CD1c-positive myeloid dendritic cell (primary cell): Measurements from ENCODE around the gene SPRN.
"Not testable (repeated sequence)": the region's sequence is repeated elsewhere in the genome, so short reads cannot be mapped to it uniquely, and the experiment has no call there.

Source experiments
- DNase-seq: peaks from one replicate; pipeline ENCODE4 v3.0.0-alpha.2; 2016; ENCODE audit errors: extremely low spot score

SPRN gene, protein sequence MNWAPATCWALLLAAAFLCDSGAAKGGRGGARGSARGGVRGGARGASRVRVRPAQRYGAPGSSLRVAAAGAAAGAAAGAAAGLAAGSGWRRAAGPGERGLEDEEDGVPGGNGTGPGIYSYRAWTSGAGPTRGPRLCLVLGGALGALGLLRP

DNA sequence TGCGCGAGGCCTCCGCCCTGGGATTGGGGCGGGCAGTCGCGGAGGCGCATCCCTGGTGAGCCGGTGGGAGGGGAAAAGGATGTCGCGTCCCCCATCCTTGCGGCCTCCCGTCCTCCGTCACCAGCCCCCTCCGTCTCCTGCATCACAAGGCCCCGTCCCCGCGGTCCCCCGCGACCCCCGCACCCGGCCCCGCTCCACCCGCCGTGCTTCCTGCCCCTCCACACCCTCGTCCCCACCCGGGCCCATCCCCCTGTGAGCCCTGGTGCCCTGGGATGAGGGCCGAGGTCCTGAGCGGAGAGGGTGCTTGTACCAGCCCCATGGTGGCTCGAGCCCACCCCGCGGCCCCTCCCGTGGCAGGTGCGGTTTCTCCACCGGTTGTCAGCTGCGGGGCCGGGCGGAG lies at the start of gene SPRN:
SPRN (minus strand) TSS at position 25 of the 400 bp plus-strand sequence. CDS start 944 bp downstream, outside the sequence.
- DNase-seq, result not testable (repeated sequence)

DNA sequence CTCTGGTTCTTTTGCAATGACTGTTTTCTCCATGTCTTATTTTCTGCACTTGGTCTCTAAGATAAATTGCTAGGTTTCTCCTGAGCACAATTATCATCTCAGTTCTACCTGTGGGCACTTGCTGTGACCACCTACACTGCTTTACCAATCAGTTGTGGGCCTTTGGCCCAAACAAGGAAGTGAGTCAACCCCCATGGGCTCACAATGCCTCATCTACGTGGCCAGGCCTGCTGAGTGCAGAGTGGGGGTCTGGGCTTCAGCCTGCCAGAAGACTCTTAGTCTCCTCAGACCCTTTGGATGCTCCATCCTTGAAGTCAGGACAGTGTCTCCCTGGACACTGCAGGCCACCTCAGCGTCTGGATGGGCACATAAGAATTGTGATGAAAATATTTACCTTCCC lies 49.6 kb upstream of the SPRN start:
- no peak for DNase-seq

DNA sequence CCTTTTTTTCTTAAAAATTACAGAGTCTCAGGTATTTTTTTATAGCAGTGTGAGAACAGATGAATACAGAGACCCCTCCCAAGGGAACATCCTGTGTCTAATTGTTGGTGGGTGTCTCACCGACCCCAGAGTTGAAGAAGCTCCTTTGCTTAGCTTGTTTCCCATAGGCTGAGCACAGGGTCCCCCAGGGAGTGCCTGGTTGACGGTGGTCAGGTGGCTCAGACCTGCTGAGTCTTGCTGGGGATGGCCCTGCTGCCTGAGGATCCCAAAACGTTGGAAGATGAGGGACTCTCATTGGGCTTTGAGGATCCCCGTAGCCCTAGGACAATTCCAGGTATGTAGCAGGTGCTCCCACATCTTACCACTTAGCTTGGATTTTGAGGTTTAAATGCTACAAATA lies 48.8 kb upstream of the SPRN start:
- DNase-seq, result no peak

DNA sequence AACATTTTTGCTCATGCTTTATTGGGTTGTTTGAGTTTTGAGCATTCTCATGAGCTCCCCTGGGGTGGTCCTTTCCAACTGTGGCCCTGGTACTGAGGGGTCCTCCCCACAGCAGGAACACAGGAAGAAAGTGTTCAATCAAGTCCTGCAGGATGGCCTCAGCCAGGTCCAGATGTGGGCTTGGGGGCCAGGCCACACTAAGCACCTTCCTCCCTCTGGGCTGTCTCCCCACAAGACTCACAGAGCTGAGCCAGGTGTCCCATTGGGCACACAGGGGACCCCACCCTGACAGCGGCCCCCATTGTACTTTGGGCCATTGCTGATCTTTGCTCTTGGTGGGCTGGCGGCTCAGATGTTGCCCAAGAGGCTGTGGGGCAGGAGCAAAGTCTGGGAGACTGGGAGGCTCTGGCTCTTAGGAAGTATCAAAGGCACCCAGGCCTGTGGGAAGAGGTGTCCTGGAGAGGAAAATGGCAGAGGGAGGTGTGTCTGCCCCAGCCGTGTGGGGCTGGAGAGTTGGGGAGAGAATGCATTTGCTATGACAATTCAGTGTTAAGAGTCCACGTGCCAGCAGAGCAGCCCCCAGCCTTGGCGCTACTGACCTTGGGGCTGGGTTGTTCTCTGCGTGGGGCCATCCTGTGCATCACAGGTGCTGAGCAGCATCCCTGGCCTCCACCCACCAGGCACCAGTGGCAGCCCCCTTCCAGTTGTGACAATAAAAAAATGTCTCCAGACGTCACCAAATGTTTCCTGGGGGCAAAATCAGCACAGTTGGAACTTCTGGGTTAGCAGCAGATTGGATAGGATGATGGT lies 47.1 kb upstream of the SPRN start:
- no peak for DNase-seq

DNA sequence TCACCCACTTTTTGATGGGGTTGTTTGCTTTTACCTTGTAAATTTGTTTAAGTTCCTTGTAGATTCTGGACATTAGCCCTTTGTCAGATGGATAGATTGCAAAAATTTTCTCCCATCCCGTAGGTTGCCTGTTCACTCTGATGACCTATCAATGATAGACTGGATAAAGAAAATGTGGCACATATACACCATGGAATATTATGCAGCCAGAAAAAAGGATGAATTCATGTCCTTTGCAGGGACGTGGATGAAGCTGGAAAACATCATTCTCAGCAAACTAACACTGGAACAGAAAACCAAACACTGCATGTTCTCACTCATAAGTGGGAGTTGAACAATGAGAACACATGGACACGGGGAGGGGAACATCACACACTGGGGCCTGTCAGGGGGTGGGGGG lies 44.8 kb upstream of the SPRN start:
- DNase-seq, result not testable (repeated sequence)

DNA sequence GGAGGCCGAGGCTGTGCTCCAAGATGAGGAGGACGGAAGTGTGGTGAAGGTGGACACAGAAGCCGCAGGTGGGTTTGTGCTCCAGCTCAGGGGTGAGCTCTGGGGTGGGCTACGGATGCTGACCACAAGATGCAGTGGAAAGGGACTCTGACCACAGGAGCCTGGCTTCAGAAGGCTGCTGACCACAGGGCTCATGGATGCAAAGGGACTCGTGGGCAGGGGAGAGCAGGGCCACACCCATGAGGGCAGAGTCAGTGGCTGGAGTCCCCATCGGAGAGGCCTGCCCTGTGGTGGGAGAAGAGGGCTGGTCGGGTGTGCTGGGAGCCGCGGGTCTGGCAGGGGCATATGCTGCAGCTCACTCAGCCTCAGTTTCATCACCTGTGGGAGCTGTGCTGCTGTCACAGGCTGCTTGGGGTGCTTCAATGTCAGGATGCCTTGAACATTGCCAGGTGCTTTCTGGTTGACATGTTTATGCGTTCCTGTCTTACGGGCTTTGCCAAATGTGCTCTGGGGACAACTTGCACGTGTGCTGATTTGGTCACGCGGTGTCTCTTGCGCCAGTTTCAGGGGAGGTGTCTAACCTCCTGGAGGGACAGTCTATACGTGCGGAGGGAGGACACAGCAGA lies 43.0 kb upstream of the SPRN start:
- no peak for DNase-seq

DNA sequence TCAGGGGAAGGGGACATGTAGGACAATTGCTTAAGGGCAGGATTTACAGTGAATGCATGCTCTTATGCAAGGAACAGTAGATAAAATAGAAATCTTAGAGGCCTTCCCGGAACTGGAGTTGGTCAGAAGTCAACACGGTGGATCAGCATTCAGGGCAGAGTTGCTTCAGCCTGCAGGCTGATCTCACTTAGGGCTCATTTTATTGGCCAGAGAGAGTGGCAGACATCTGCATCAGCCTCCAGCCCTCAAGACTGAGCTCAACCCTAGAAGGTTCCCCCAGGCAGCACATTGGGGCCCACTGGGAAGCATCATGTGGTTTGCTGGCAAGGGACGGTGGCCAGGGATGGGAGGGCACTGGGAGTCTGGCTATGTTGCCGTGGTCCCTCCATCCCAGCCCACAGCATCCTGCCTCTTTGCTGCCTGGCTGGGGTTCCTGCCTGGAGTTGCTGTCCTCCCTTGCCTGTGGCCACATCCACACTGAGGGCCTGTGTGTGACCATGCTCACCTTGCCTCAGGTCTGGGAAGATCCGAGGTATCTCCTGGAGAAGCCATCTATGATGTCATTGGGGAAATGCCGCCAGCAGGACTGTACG lies 42.4 kb upstream of the SPRN start:
- DNase-seq, result no peak

DNA sequence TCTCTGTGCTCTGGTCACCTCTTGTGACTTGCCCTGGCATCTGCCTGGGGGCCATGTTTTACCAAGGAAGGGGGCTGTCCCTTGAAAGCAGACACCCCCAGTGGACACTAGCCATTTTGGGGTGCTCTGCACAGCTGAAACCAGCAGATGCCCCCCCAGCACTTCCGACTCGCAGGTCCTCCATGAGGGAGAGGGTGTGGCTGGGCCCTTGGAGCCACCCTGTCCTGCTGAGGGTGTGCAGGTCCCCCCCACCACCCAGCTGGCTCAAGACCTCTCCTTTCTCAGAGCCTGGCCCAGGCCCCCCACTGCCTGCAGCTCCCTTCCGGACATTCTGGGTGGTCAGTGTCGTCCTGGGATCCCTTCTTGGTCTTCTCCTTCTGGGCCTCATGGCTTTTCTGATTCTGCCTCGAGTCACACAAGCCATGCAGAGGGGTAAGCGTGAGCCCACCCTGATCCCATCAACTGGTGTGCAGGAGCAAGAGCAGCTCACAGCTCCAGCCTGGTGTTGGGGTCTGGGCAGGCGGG lies 41.6 kb upstream of the SPRN start:
- no peak for DNase-seq

DNA sequence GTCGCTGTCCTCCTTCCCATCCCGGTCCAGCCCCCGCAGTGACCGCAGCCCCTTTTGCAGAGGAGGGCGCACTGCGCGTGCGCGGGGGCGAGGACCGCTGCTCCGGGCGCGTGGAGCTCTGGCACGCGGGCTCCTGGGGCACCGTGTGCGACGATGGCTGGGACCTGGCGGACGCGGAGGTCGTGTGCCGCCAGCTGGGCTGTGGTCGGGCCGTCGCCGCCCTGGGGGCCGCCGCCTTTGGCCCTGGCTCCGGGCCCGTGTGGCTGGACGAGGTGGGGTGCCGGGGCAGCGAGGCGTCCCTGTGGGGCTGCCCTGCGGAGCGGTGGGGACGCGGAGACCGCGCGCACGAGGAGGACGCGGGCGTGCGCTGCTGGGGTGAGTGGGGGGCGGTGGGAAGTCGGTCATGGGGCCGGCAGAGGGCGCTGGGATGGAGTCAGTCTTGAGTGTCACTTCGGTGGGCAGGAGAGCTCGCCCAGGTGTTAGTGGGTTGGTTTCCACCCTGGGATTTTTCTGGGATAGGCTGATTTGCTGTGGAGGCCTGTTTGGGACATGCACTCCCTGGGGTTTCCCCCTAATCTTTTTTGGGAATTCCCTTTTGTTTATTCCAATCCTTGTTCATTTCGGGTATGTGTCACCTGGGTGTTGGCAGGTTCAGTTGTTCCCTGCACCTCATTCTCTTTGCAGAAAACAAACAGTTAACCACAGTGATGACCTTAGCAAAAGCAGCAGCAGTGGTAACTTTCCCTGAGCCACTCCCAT lies 40.9 kb upstream of the SPRN start:
- no peak for DNase-seq

DNA sequence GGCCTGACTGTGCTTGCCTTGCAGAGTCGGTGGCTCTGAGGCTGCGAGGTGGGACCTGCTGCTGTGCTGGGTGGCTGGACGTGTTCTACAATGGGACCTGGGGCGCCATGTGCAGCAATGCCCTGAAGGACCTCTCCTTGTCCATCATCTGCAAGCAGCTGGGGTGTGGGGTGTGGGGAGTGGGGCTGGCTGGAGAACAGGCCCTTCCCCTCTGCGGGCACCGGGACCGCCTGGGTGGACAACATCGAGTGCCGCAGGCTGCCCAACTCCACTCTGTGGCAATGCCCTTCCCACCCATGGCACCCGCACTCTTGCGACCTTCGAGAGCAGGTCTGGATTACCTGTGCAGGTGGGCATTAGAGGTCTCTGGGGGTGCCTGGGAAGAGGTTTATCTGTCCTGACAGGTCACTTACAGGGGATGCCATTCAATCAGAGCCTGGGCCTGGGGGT lies 40.2 kb upstream of the SPRN start:
- no peak for DNase-seq

DNA sequence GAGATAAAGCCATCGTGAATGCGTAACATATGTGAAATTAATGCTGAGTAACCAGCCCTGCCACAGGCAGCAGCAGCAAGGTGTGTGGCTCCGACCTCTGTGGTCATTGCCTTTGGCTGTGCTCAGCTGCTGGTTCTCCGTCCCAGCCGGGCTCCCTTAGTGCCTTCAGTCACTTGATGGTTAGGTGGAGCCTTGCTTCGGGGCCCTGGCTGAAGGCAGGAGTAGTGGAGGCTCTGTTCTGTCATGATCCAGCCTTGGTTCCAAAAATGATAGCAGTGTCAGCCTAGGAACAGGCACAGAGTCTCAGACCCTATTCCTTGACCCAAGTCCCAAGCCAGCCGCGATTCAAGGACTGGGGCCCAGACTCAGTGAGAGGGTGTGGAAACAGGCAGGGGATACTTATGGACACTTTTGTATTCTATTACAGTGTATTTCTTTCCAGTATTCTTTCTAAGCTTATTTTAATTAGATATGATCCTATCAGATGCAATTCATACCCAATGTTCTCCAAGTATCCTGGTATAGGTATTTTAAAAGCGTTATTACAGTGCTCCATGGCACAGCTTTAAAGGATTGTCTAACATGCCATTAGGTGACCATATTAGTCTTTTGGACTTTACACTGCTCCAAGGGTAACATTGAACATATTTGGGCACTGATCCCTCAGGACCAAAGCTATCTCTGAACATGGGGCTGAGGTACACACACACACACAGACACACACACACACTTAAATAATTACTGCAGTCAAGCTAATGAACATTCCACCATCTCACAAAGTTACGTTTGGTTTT lies 38.3 kb upstream of the SPRN start:
- DNase-seq, result no peak

DNA sequence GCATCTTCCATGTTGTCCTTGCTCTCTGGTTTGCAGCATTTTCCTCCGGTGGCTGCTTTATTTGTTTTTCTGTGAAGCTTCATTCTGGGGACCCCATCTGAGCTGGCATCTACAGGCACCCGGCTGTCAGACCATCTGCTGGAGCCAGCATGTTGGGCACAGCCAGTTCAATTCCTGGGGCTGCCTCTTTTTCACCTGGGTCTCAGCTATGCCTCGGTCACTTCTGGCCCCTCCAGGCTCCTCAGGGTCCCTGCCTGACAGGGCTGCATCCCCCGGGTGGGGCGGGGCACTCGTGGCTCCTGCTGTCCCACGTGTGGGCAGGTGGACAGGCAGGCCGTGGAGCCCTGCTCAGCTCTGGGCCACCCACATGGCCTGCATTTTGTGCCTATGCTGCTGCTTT lies 37.4 kb upstream of the SPRN start:
- no peak for DNase-seq

DNA sequence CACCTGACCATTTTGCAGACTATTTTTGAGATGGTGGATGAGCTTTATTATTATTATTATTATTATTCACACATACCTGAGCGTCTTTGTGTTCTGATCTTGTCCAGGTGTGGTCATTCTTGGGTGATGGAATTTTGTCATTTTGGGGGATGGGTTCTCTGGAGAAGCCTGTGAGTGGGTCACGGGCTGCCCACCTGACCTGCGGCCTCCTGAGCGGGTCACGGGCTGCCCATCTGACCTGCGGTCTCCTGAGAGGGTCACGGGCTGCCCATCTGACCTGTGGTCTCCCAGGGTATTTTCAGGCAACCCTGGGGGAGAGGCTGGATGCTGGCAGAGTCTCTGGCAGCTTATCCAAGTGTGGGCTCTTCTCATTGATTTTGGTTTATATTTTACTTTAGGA lies 36.6 kb upstream of the SPRN start:
- DNase-seq, result no peak

DNA sequence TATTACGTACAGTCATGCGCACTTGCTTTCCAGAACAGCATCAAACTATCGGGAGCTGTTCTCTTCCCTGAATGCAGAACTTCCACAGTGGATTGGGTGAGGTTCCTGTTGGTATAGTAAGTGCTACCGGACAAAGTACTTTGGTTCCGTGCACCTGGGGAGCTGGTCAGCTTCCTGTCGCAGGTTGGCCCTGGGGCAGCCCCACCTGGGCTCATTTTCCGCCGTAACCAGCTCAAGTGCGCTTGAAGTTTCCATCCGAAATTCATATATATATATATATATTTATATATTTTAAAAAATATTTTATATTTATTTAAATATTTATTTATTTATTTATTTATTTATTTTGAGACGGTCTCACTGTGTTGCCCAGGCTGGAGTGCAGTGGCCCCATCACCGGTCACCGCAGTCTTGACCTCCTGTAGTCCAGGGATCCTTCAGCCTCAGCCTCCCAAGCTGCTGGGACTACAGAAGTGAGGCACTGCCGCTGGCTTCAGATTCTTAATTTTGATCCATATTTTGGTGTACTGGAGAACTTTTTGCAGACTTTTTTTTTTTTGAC lies 35.9 kb upstream of the SPRN start:
- no peak for DNase-seq

DNA sequence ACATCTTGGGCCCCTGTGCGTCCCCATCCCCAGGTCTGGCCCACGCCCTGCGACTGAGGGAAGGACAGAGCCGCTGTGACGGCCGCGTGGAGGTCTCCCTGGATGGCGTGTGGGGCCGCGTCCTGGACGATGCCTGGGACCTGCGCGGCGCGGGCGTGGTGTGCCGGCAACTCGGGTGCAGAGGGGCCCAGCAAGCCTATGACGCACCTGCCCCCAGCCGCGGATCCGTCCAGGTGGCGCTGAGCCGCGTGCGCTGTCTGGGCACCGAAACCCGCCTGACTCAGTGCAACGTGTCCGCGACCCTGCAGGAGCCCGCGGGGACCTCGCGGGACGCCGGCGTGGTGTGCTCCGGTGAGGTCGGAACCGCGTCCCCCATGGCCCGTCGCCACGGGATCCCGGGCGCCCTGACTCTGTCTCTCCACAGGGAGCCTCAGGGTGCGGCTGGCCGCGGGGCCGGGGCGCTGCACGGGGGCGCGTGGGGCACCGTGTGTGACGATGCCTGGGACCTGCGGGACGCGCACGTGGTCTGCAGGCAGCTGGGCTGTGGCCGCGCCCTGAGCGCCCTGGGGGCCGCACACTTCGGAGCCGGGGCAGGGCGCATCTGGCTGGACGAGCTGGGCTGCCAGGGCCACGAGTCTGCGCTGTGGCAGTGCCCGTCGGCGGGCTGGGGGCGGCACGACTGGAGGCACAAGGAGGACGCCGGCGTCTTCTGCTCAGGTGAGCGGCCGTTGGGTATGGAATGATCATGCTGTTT lies 35.2 kb upstream of the SPRN start:
- DNase-seq, result no peak

DNA sequence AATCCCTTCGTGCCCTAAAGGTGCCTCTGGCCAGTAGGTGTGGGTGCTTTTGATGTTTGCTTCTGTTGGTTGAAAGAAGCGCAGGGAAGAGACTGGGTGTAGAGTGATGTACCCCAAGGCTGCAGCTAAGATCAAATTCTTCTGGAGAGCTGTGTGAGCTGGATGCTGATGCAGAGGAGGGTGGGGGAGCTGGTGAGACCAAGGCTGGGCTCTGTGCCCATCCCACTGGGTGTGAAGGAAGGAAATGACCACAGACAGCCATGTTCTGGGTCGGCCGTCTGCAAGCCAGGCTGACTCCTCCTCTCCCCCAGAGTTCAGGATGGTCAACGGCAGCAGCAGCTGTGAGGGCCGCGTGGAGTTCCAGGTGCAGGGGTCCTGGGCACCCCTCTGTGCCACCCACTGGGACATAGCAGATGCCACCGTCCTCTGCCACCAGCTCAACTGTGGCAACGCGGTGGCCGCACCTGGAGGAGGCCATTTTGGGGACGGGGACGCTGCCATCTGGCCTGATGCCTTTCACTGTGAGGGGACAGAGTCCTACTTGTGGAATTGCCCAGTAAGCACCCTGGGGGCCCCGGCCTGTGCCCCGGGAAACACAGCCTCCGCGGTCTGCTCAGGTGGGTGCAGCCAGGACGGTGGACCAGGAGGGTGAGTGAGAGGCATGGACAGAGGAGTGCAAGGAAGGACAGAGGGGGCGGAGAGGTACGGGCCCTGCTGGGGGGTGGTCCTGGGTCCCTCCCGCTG lies 34.5 kb upstream of the SPRN start:
- DNase-seq, result no peak

DNA sequence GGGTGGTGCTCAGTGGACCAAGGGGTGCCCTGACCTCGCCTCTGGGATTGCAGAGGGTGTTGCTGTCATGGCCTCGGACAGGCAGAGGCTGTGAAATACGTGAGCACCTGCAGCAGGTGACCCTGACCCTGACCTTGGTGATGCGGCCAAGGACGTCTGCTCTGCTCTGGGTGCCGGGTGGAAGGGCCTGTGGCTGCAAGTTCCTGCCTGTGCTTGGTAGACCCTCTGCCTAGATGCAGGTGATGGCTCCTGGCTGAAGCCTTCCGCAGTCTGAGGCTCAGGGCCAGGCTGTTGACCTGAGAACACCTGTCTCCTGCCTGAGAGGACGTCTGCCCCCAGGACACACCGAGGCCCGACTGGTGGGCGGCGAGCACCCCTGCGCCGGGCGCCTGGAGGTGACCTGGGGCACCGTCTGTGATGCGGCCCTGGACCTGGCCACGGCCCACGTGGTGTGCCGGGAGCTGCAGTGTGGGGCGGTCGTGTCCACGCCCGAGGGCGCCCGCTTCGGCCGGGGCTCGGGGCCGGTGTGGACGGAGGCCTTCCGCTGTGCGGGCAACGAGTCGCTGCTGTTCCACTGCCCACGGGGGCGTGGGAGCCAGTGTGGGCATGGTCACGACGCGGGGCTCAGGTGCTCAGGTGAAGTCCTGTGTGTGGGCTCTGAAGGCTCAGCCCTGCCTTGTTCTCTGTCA lies 33.7 kb upstream of the SPRN start:
- no peak for DNase-seq

DNA sequence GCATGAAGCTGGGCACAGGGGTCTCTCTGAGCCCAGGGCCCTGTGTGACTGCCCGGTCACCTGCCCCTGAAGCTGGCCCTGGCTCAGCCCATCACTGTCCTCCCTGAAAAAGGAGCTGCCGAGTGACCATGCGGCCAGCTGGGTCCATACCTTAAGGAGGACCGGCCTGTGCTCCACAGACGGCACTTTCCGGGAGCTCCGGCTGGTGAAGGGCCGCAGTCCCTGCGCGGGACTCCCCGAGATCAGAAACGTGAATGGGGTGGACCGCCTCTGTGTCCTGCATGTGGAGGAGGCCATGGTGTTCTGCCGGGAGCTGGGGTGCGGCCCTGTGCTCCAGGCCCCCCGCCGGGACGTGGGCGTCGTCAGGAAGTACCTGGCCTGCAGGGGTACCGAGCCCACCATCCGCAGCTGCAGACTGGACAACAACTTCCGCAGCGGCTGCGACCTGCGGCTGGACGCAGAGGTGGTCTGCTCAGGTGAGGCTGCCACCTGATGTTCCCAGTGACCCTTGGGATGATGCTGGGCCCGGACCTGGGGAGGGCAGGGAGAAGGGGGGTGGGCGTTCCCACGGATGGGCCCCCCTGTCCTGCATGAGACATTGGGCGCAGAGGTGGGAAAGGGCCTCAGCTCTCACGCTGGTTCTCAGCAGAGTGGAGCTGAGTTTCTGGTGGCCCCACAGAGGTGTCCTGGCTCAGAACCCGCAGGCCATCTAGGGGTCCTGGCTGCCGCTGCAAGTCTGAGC lies 32.8 kb upstream of the SPRN start:
- no peak for DNase-seq
